Psoas muscle (tissue), 8 donors: Measurements from ENCODE around the gene FLRT2. TPM values are rescaled to one million over a fixed set of nuclear protein-coding genes. Genes with fewer than 3 reads are reported as not detected.

Experiments used
- ATAC-seq, 4 donors: fragments of 200-7000 bp; cut with Tn5 transposase; one replicate each; pipeline ENCODE4 v1.9.1; 2020; ENCODE audit warnings: moderate library complexity in 3 of 4, mild to moderate bottlenecking in 2 of 4
- DNase-seq, 2 donors: peaks; one replicate each; pipeline ENCODE4 v3.0.0-alpha.2; 2020
- H3K27ac ChIP-seq: fragments of 200-600 bp; one replicate; pipeline ENCODE4 v1.8.0; 2022
- H3K27me3 ChIP-seq, 3 donors: fragments of 200-600 bp in 1 of 3; one replicate each; pipeline versions ENCODE4 v1.6.1 to v1.8.0; 2013 to 2022; ENCODE audit warnings: low read length in 2 of 3, mild to moderate bottlenecking in 2 of 3, moderate library complexity in 1 of 3; ENCODE audit not compliant: insufficient read depth in 3 of 3
- H3K36me3 ChIP-seq, 2 donors: fragments of 200-600 bp in 1 of 2; one replicate each; pipeline versions ENCODE4 v1.6.1 to v1.8.0; 2013 to 2022; ENCODE audit warnings: low read depth in 1 of 2, mild to moderate bottlenecking in 1 of 2, moderate library complexity in 1 of 2; ENCODE audit not compliant: insufficient read depth in 1 of 2
- H3K4me1 ChIP-seq: fragments of 200-600 bp; one replicate; pipeline ENCODE4 v1.8.0; 2022
- H3K4me3 ChIP-seq: fragments of 200-600 bp; one replicate; pipeline ENCODE4 v1.8.0; 2022; ENCODE audit warnings: mild to moderate bottlenecking
- H3K9me3 ChIP-seq: fragments of 200-600 bp; one replicate; pipeline ENCODE4 v1.8.0; 2022
- CTCF ChIP-seq: fragments of 200-600 bp; IDR thresholded peaks from one replicate; pipeline ENCODE4 v1.8.0; 2022; ENCODE audit warnings: antibody characterized with exemption
- WGBS, 3 donors: extraction: QIAGEN DNeasy Blood & Tissue Kit; methylation state at CpG; one replicate each; pipeline versions ENCODE4 v1.1.6 to v1.1.7; 2013; 5-methylcytosine and 5-hydroxymethylcytosine counted together
- intact Hi-C, 2 donors: fragments of 100-400 bp; cut with DNase I; formaldehyde crosslinking; loops; one replicate each; pipeline versions ENCODE4 v1.11.0 to v1.14.2; 2022
- polyA plus RNA-seq, 3 donors: library from polyadenylated mRNA; stranded (reverse); fragments of 200-250 nt; gene quantifications; one replicate each; pipeline ENCODE4 v1.2.3, GENCODE V29; 2013
- total RNA-seq, 4 donors: library from RNA; stranded (reverse); fragmentation: NEBNext Ultra II Directional in 2 of 4; extraction: Animal tissue kit (Norgen Biotek cat#: 25700) in 2 of 4; gene quantifications; one replicate each; pipeline versions ENCODE4 v1.2.1 to v1.2.4, GENCODE V29; 2021 to 2023
- donor health status: healthy with polysubstance abuse.
- donor health status: DM: no; HTN: no; CAD: no; lungs with moderate emphysema.
- donor health status: Bipolar disorder and iron deficiency.
- donor health status: healthy.
- donor health status: DM: yes; HTN: yes; CAD: no.
- donor health status: DM: no; HTN: no; CAD: no.
- donor health status: DM: no; HTN: no; CAD: no.
- donor health status: DM: yes; HTN: yes; CAD: no.

FLRT2 gene
- total and polyA plus RNA-seq, 7 donors, result 1.3 to 10.2 (median 2.4) TPM

GRCh38 chr14:85483652-85484051, 46.3 kb upstream of the FLRT2 start:
- no peak for ATAC-seq
- H3K27ac ChIP-seq, result no peak overlapping the region
- H3K4me3 ChIP-seq, result no peak overlapping the region
- intact Hi-C loops, result no loop called here
- H3K36me3 ChIP-seq, result no peaks in the 10 kb centered on the region
- DNase-seq, result no peak
- no peaks in the 10 kb centered on the region for H3K27me3 ChIP-seq
- H3K9me3 ChIP-seq, result no peaks in the 10 kb centered on the region
- no peak for TF ChIP-seq CTCF
- no peaks in the 10 kb centered on the region for H3K4me1 ChIP-seq

GRCh38 chr14:85487215-85487614, 42.7 kb upstream of the FLRT2 start:
- H3K27ac ChIP-seq, result no peak overlapping the region
- no peaks in the 10 kb centered on the region for H3K4me1 ChIP-seq
- DNase-seq, result no peak
- no peaks in the 10 kb centered on the region for H3K36me3 ChIP-seq
- ATAC-seq, result no peak
- no peak for TF ChIP-seq CTCF
- intact Hi-C loops, result no loop called here
- H3K4me3 ChIP-seq, result no peak overlapping the region
- 64 to 73% (median 66%) methylated on average over 4 of the region's 4 CpGs for WGBS, 3 donors
- no peaks in the 10 kb centered on the region for H3K9me3 ChIP-seq
- H3K27me3 ChIP-seq, result no peaks in the 10 kb centered on the region

- Histone ChIP-seq H3K27me3 (no peaks in the 10 kb centered on the region), H3K4me3 (no peak overlapping the region), H3K36me3 (no peaks in the 10 kb centered on the region), H3K27ac (no peak overlapping the region), H3K4me1 (no peaks in the 10 kb centered on the region), H3K9me3 (no peaks in the 10 kb centered on the region)
- DNase-seq (no peak), ATAC-seq (no peak)
- TF ChIP-seq CTCF, result no peak
- WGBS, 3 donors, result 94 to 100% (median 95%) methylated on average over 1 of the region's 1 CpG
- intact Hi-C loops, result no loop called here
Observed at GRCh38 chr14:85501751-85502150, 28.2 kb upstream of the FLRT2 start.

- H3K4me3 ChIP-seq, result no peak overlapping the region
- H3K9me3 ChIP-seq, result no peaks in the 10 kb centered on the region
- no peaks in the 10 kb centered on the region for H3K36me3 ChIP-seq
- 81 to 90% (median 85%) methylated on average over 5 to 6 of the region's 6 CpGs for WGBS, 3 donors
- ATAC-seq (no peak), DNase-seq (no peak)
- peaks cover 0 to 2% (median 2%) of the 10 kb centered on the region in 3 donors for H3K27me3 ChIP-seq
- intact Hi-C loops, result no loop called here
- no peak for TF ChIP-seq CTCF
- H3K4me1 ChIP-seq, result no peaks in the 10 kb centered on the region
- no peak overlapping the region for H3K27ac ChIP-seq
Observed at GRCh38 chr14:85508863-85509262, 21.1 kb upstream of the FLRT2 start.

GRCh38 chr14:85512451-85512850, 17.5 kb upstream of the FLRT2 start:
- 84 to 87% (median 87%) methylated on average over 2 of the region's 2 CpGs for WGBS, 3 donors
- Histone ChIP-seq H3K27me3 (peaks cover 0 to 2% (median under 1%) of the 10 kb centered on the region in 3 donors), H3K36me3 (no peaks in the 10 kb centered on the region), H3K27ac (no peak overlapping the region), H3K9me3 (no peaks in the 10 kb centered on the region), H3K4me3 (no peak overlapping the region), H3K4me1 (no peaks in the 10 kb centered on the region)
- intact Hi-C loops, result no loop called here
- ATAC-seq (no peak), DNase-seq (no peak)
- TF ChIP-seq CTCF, result no peak
